GM21526 (cell line): ENCODE results near the gene CIBAR2.

Experiments
- ATAC-seq: cut with Tn5 transposase; IDR thresholded peaks from one replicate; pipeline ENCODE4 v1.9.1; 2021; ENCODE audit warnings: moderate library complexity; ENCODE audit not compliant: unreplicated experiment, low FRiP score

CIBAR2 gene

DNA sequence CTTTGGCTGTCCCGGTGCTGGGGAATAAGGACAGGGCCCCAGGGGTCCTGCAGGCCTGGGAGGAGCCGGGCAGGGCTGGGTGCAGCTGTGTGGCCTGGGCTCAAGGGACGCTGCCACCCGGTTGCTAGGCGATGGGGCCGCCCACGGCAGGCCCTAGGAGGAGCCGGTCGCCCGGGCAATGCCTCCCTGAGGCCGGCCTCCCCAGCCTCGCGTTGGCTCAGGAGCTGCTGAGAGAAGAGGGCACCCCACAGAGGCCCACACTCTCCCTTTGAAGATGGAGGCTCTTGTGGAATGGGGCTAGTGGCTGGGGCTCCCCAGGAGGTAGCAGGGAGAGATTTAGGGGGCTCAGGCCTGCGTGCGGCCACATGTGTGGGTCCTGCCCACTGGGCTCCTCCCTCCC is at the start of gene CIBAR2:
Gene CIBAR2 (minus strand): TSS at position 109 of the 400 bp plus-strand sequence. CDS start 120 bp downstream, outside the sequence.
- ATAC-seq, result no peak

GRCh38 chr16:85159179-85159980 is 47.1 kb upstream of the CIBAR2 start:
- ATAC-seq, result no peak

- ATAC-seq, result no peak
Measured at GRCh38 chr16:85158743-85159178, 46.5 kb upstream of the CIBAR2 start.

- no peak for ATAC-seq
Measured at GRCh38 chr16:85157813-85158742, 45.8 kb upstream of the CIBAR2 start.

DNA sequence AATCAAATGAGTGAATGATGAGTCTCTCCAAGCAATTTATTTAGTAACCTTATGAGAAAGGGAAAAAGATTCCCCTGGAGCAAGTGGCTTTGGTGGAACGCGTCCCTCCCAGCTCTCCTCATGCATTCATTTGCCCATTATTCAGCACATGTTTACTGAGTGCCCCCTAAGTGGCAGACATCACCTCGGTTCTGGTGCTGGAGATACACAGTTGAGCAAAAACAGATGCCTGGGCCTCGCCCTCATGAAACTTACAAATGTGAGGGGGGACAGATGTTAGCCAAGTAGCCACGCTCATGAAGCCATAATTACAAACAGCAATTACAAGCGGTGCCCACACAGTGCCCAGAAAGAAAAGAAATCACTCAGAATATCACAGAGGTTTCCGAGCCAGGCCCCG is 45.1 kb upstream of the CIBAR2 start:
- no peak for ATAC-seq

DNA sequence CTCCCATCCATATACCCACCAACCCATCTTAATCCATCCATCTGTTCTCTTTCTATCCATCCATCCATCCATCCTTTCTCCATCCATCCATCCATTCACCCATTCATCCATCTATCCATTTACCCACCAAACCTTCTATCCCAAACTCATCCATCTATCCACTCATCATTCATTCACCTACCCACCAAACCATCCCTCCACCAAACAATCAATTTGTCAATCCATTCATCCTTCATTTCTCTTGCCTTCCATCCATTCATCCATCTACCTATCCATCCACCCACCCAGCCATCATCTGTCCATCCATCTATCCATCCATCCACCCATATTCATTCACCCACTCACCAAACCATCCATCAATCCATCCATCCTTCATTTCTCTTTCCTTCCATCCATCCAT is 44.6 kb upstream of the CIBAR2 start:
- ATAC-seq, result no peak

GRCh38 chr16:85156440-85156839 is 44.2 kb upstream of the CIBAR2 start:
- ATAC-seq, result no peak

DNA sequence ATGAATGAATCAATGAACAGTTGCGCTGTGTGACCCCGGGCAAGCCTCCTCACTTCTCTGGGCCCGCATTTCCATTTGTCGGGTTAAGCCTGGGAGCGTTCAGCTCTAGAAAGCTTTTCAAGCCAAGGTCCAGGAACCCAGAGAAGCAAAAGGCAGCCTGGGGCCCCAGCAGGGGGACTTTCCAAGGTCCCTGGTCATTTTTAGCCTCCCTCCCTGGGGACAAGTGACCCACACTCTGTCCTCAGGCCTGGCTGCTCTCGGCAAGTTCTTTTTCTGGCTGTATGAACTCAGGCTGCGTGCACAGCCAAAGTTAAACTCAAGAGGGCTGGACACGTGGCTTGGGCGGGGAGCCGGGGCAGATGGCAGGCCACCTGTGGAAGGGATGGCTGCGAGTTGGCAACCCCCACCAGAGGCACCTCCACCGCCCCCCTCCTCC is 41.4 kb upstream of the CIBAR2 start:
- no peak for ATAC-seq

DNA sequence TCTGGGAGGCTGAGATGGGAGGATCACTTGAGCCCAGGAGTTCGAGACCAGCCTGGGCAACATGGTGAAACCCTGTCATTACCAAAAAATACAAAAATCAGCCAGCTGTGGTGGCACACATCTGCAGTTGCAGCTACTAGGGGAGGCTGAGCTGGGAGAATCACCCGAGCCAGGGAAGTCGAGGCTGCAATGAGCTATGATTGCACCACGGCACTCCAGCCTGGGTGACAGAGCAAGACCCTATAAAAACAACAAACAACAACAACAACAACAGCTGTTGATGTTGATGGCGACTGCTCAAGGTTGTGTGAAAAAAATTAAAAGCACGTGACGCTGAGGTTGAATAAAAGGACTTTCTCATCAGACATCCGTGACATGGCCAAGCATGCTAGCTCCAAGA is 40.8 kb upstream of the CIBAR2 start:
- no peak for ATAC-seq

DNA sequence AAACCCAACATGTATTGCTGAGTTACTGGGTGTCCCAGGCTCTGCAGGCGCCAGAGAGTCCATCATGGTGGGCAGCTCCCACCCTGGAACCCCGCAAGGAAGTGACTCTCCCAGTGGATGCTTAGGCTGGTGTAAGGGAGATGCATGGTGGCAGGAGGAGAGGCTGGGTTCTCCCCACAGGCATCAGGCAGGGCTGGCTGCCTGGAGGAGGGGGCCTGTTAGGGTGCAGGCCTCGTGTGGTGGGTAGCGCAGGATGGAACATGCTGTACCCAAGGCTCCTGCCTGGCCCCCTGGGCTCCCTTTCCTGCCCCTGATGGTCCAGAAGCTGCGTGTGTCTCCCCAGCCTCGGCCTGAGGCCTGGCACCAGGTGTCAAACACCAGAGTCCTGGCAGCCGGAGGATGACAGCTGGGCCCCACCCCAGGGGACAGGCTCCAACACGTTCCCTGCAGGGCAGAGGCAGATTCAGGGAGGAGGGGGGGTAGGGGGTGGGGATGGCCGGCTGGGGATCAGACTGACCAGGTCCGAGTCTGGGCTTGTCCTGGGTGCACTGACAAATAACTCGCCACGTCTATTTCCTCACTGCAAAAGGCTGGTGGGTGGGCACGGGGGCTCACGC is 40.2 kb upstream of the CIBAR2 start:
- ATAC-seq, result no peak

DNA sequence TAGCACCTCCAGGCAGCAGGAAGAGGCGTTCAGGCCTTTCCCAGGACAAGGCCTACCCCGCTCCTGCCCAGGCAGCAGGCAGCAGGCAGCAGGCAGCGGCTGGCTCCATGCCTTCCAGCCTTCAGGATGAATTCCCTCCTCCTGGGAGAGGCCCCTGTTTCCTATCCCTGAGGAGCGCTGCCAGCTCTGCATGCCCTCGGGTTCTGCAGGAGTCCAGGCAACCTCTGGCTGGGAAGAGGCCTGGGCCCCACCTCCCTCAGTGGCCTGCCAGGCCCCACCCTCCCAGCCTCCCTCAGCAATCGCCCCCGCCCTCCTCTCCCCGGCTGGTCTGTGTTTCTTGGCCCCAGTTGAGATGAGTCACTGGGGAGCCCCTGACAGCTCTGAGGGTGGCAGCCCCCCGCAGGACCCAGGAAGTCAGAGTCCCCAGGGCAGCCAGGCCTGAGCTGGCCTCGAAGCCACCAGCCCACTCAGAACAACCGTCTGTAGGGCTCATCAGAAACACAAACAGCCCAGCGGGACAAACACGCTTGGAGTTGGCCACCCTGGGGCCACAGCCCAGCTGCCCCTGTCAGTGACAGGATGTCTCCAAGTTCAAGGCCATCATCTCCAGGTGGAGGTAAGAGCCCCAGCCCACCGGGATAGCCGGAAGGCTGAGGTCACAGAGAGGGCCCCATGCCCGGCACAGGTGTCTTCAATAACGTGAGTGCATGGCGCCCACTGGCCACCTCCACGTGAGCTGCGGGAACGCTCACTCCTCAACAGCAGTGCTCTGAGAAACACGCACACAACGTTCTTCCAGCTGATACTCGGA is 39.5 kb upstream of the CIBAR2 start:
- ATAC-seq, result no peak

DNA sequence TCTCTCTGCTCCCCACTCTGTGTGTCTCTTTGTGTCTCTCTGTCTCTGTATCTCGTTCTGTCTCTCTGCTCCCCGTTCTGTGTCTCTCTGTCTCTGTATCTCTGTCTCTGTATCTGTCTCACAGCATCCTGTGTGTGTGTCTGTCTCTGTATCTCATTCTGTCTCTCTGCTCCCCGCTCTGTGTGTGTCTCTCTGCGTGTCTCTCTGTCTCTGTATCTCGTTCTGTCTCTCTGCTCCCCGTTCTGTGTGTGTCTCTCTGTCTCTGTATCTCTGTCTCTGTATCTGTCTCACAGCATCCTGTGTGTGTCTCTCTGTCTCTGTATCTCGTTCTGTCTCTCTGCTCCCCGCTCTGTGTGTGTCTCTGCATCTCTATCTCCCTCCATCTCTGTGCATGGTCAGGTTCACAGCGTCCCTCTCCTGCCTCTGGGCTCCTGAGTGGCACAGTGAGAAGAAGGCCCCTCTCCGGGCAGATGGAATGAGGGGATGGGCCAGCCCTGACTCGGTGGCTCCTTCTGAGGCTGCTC is 38.9 kb upstream of the CIBAR2 start:
- ATAC-seq, result no peak

DNA sequence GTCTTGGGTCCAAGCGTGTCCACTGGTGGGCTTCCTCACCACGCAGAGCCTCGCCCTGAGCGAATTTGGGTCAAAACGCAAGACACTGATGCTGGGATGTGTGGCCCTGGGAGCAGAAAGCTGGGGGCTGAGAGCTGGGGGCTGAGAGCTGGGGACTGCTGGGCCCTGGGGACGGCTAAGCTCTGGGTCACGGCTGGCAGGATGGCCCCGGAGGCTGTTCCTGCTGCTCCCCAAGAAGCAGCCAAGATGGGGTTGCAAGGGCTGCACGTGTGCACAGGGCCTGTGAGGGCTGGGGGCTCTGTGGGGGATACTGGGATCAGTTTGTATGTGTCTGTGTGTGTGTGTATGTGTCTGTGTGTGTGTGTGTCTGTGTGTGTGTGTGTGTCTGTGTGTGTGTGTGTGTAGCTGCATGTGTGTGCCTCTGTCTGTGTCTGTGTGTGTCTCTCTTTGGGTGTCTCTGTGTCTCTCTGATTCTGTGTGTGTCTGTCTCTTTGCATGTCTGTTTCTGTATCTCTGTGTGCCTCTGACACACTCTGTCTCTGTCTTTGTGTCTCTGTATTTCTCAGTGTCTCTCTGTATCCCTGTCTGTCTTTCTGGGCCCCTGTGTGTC is 38.2 kb upstream of the CIBAR2 start:
- ATAC-seq, result no peak

GRCh38 chr16:85149776-85150175 is 37.5 kb upstream of the CIBAR2 start:
- no peak for ATAC-seq

- no peak for ATAC-seq
Measured at GRCh38 chr16:85148931-85149330, 36.7 kb upstream of the CIBAR2 start.

- no peak for ATAC-seq
Measured at GRCh38 chr16:85146922-85147651, 34.8 kb upstream of the CIBAR2 start.

GRCh38 chr16:85146532-85146797 is 34.2 kb upstream of the CIBAR2 start:
- ATAC-seq, result no peak

- no peak for ATAC-seq
Measured at GRCh38 chr16:85145734-85146531, 33.7 kb upstream of the CIBAR2 start.
